Left lobe of liver (tissue), 2 donors: ENCODE measurements around the gene OPN1MW2. TPM values are rescaled to one million over a fixed set of nuclear protein-coding genes. Genes with fewer than 3 reads are reported as not detected.
"Not testable (repeated sequence)": the region's sequence is repeated elsewhere in the genome, so short reads cannot be mapped to it uniquely, and the experiment has no call there.

Experiments
- ATAC-seq: fragments of 200-7000 bp; cut with Tn5 transposase; one replicate; pipeline ENCODE4 v1.9.1; 2020; ENCODE audit warnings: mild to moderate bottlenecking, moderate library complexity
- DNase-seq: peaks from one replicate; pipeline ENCODE4 v3.0.0-alpha.2; 2020; ENCODE audit warnings: low spot score
- total RNA-seq: library from RNA; stranded (reverse); gene quantifications from one replicate; pipeline ENCODE4 v1.2.1, GENCODE V29; 2021
- donor health status: DM: no; HTN: no; CAD: no; lungs with moderate emphysema.
- donor health status: DM: no; HTN: yes; CAD: no.

Gene OPN1MW2
- total RNA-seq, 1 donor from 2014 or later, result not detected

DNA sequence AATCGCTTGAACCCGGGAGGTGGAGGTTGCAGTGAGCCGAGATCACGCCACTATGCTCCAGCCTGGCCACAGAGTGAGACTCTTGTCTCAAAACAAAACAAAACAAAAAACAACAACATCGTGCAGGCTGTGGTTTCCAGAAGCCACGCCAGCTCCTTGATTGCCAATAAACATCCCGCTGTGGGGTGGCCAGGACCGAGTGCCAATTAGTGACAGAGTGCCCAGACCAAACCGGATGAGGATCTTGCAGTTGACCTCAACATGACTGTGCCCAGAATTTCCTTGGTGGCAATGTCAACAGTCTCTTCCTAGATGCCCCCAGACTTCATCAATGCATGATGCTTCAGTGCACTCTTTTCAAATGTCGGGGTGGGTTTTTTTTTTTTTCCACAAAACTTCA lies 39.2 kb downstream of the OPN1MW2 start:
- DNase-seq, ATAC-seq: not testable (repeated sequence)

DNA sequence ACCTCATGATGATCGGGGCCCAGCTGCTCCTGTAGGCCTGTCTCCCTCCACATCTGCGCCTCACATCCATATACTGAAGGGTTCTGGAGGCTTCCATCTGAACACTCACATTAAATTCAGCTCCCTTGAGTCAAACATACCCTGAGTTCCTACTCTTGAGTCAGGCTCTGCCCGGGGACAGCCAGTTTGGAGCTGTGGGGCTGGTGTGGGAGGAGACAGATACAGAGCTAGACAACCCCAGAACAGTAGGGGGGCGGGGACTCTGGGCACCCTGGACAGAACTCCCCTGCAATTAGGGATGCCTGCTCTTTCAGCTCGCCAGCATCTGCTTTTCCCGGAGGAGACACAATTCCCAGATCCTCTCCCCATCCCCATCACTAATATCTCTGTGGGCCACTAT lies 43.5 kb downstream of the OPN1MW2 start:
- DNase-seq, ATAC-seq: not testable (repeated sequence)

DNA sequence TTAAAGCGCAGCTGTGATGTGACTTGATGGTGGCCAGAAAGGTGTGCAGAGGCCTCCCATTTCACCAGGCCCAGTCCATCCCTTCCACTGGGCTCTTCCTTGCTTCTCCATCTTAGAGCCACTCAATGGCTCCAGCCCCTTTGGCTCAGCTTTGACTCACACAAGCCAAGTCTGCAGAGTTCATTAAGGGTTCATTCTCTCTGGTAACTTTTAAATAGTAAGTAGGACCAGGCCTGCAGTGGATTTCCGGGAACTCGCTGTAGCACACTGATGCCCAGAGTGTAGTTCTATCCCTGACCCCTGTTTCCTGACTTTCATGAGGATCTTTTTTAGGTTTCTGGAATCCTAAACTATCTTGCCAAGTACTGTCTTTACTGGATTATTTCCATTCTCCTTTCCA lies 49.7 kb downstream of the OPN1MW2 start:
- DNase-seq, ATAC-seq: not testable (repeated sequence)

Other genes with a start within 250 kb of the OPN1MW2 start
- 17.2 TPM for gene HCFC1, start 247.9 kb upstream of the OPN1MW2 start, total RNA-seq
- 11.6 TPM for gene TMEM187, start 247.0 kb upstream of the OPN1MW2 start, total RNA-seq
- gene IRAK1, start 199.9 kb upstream of the OPN1MW2 start, total RNA-seq, result 58.4 TPM
- gene MECP2, start 122.0 kb upstream of the OPN1MW2 start, total RNA-seq, result 13.9 TPM
- not detected for gene OPN1LW, start 75.5 kb upstream of the OPN1MW2 start, total RNA-seq
- gene OPN1MW, start 37.2 kb upstream of the OPN1MW2 start, total RNA-seq, result not detected
- gene OPN1MW3, start 37.8 kb downstream of the OPN1MW2 start, total RNA-seq, result not detected
- not detected for gene TEX28, start 75.4 kb downstream of the OPN1MW2 start, total RNA-seq
- gene TKTL1, start 76.0 kb downstream of the OPN1MW2 start, total RNA-seq, result not detected
- gene FLNA, start 154.9 kb downstream of the OPN1MW2 start, total RNA-seq, result 76.6 TPM
- 19.5 TPM for gene EMD, start 159.5 kb downstream of the OPN1MW2 start, total RNA-seq
- 1,085 TPM for gene RPL10, start 178.6 kb downstream of the OPN1MW2 start, total RNA-seq
- 14.9 TPM for gene DNASE1L1, start 189.5 kb downstream of the OPN1MW2 start, total RNA-seq
- gene TAFAZZIN, start 191.8 kb downstream of the OPN1MW2 start, total RNA-seq, result 21.0 TPM
- gene ATP6AP1, start 208.9 kb downstream of the OPN1MW2 start, total RNA-seq, result 26.2 TPM
- gene GDI1, start 217.4 kb downstream of the OPN1MW2 start, total RNA-seq, result 31.4 TPM
- gene FAM50A, start 224.4 kb downstream of the OPN1MW2 start, total RNA-seq, result 18.7 TPM
- 4.5 TPM for gene PLXNA3, start 238.5 kb downstream of the OPN1MW2 start, total RNA-seq